Skeletal muscle satellite cell (primary cell): Measurements from ENCODE around the gene DHTKD1. TPM values are rescaled to one million over a fixed set of nuclear protein-coding genes. Genes with fewer than 3 reads are reported as not detected.

ENCODE experiments used
- H3K27me3 ChIP-seq: 2 replicates; pipeline ENCODE4 v1.7.0; 2013; ENCODE audit warnings: low read length; ENCODE audit not compliant: control insufficient read depth, insufficient read depth
- H3K36me3 ChIP-seq: 2 replicates; pipeline ENCODE4 v1.7.0; 2013; ENCODE audit warnings: mild to moderate bottlenecking, control low read depth, low read length; ENCODE audit not compliant: insufficient read depth
- H3K4me1 ChIP-seq: 2 replicates; pipeline ENCODE4 v1.7.0; 2013; ENCODE audit warnings: low read length; ENCODE audit not compliant: control insufficient read depth, insufficient read depth
- H3K4me2 ChIP-seq: 2 replicates; pipeline ENCODE4 v1.7.0; 2013; ENCODE audit warnings: mild to moderate bottlenecking, low read length
- H3K4me3 ChIP-seq: 2 replicates; pipeline ENCODE4 v1.7.0; 2013; ENCODE audit warnings: low read length
- H3K9ac ChIP-seq: 2 replicates; pipeline ENCODE4 v1.7.0; 2013; ENCODE audit warnings: mild to moderate bottlenecking, low read depth, low read length, moderate library complexity
- H3K9me3 ChIP-seq: replicated peaks from 2 replicates; pipeline ENCODE4 v1.7.0; 2013; ENCODE audit warnings: mild to moderate bottlenecking, control low read depth, low read length
- total RNA-seq: library from RNA; depleted of rRNA; stranded (reverse); fragments of >200 nt; gene quantifications from 2 replicates; pipeline ENCODE4 v1.2.3, GENCODE V29; 2012; rRNA removed

The DHTKD1 gene, protein sequence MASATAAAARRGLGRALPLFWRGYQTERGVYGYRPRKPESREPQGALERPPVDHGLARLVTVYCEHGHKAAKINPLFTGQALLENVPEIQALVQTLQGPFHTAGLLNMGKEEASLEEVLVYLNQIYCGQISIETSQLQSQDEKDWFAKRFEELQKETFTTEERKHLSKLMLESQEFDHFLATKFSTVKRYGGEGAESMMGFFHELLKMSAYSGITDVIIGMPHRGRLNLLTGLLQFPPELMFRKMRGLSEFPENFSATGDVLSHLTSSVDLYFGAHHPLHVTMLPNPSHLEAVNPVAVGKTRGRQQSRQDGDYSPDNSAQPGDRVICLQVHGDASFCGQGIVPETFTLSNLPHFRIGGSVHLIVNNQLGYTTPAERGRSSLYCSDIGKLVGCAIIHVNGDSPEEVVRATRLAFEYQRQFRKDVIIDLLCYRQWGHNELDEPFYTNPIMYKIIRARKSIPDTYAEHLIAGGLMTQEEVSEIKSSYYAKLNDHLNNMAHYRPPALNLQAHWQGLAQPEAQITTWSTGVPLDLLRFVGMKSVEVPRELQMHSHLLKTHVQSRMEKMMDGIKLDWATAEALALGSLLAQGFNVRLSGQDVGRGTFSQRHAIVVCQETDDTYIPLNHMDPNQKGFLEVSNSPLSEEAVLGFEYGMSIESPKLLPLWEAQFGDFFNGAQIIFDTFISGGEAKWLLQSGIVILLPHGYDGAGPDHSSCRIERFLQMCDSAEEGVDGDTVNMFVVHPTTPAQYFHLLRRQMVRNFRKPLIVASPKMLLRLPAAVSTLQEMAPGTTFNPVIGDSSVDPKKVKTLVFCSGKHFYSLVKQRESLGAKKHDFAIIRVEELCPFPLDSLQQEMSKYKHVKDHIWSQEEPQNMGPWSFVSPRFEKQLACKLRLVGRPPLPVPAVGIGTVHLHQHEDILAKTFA
- total RNA-seq, result 11.9 and 15.9 TPM in 2 replicates

DNA sequence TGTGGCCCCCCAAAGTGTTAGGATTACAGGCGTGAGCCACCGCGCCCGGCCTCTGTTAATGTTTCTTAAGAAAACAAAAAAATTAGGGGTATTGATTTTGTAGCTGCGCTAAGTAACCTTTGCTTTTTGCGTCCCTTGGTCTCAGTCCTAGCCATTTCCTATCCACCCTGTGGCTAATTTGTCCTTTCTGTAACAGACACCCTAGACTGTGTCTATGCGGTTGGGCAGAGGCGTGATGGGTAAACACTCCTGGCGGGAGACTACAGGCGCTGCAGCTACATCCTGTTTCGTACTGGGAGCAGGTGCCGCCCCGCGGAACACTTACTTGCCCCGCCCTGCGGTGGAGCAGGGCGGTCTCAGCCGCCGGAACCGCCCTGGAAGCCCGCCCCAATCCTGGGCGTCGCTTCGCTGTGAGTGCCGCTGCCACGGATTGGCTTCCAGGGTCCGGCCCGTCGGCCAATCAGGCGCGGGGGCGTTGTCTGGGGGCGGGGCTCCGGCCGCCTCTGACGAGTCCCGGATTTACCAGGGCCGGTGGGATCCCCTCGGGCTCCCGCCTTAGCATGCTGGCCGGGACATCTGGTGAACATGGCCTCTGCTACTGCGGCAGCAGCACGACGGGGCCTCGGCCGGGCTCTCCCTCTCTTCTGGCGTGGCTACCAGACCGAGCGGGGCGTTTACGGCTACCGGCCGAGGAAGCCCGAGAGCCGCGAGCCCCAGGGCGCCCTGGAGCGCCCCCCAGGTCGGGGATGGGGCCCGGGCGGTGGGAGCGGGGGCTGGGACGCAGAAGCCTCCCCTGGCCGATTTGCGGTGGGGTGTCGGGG, at the start of gene DHTKD1:
DHTKD1 (plus strand) TSS at position 506 of the 821 bp plus-strand sequence; CDS start at position 586, 80 bp downstream.
- no peaks in the 10 kb centered on the region for H3K9me3 ChIP-seq
- no peaks in the 10 kb centered on the region for H3K27me3 ChIP-seq
- peak within 1 kb of the TSS; percentile 82 for H3K9ac ChIP-seq
- peak within 1 kb of the TSS; percentile 84 for H3K4me2 ChIP-seq
- peaks cover 11% of the 10 kb centered on the region for H3K4me1 ChIP-seq
- peak within 1 kb of the TSS; percentile 77 for H3K4me3 ChIP-seq
- no peaks in the 10 kb centered on the region for H3K36me3 ChIP-seq

DNA sequence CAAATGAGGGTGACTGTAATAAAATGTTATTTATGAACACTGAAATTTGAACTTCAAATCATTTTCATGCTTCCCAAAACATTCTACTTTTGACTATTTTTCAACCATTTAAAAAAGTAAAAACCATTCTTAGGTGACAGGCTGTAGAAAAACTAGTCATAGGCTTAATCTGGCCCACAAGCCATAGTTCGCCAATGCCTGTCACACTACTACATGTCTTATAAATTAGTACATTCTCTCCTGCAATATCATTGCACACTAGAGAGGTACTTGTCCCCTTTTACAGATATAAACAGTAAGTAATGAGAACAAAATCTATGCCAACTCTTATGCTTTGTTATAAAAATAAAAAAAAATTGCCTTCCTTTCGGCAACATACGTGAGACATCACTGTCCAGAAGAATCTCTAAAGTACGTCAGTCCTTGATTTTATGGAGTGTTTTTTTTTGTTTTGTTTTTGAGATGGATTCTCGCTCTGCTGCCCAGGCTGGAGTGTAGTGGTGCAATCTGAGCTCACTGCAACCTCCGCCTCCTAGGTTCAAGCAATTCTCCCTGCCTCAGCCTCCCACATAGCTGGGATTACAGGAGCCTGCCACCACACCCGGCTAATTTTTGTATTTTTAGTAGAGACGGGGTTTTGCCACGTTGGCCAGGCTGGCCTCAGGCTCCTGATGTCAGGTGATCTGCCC, 49.3 kb upstream of the DHTKD1 start:
- Histone ChIP-seq H3K9me3 (no peaks in the 10 kb centered on the region), H3K27me3 (no peaks in the 10 kb centered on the region), H3K4me1 (peaks cover 17% of the 10 kb centered on the region), H3K9ac (no peak overlapping the region), H3K4me2 (peak overlapping the region; percentile 8), H3K36me3 (peaks cover 6% of the 10 kb centered on the region), H3K4me3 (no peak overlapping the region)

DNA sequence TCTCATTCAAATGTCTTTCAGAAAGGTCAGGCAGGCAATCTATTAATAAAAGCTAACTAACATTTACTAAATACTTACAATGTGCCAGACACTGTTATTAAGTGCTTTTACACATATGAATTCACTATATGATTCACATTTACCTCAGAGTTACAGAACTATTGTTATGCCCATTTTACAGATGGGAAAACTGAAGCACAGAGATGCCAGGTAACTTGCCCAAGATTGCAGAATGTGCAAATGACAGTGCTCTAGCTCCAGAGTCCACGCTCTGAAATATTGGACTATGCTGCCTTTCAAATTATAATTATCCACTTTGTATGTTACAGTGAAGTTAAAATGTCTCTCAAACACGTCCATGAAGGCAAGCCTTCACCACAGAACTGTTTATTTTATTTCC, 48.2 kb upstream of the DHTKD1 start:
- Histone ChIP-seq H3K9ac (no peak overlapping the region), H3K4me1 (peaks cover 17% of the 10 kb centered on the region), H3K27me3 (no peaks in the 10 kb centered on the region), H3K4me2 (no peak overlapping the region), H3K9me3 (no peaks in the 10 kb centered on the region), H3K4me3 (no peak overlapping the region), H3K36me3 (peaks cover 6% of the 10 kb centered on the region)

DNA sequence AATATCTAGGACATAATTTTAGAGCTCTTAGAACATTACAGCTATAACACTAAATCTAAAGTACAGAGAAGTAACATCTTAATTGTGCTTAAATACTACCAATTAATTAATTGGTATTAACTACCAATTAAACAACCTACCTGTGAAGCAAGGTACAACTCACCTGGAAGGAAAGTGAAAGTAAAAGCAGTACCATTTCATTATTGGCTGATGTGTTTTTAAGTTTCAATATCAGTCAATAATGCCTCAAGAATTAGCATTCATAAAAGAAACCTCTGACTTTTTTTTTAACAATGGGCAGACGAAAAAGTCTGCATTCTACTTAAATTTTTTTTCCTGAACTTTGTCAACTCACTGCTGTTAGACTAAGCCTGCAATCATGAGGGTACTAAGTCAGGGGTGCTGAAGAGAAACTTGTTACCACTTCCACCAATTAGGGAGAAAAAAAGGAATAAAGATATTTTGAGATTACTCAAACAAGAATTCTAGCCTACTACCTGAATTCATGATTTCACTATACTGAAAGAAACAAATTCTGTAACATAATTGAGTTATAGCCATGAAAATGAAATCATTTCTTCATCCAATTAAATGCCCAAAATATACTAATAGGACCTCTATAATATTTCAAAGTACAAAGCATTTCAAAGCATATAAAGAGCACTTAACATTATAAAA, 46.0 kb upstream of the DHTKD1 start:
- H3K9ac ChIP-seq, result no peak overlapping the region
- no peak overlapping the region for H3K4me3 ChIP-seq
- H3K4me2 ChIP-seq, result no peak overlapping the region
- H3K27me3 ChIP-seq, result no peaks in the 10 kb centered on the region
- peaks cover 6% of the 10 kb centered on the region for H3K36me3 ChIP-seq
- no peaks in the 10 kb centered on the region for H3K9me3 ChIP-seq
- H3K4me1 ChIP-seq, result peaks cover 17% of the 10 kb centered on the region

DNA sequence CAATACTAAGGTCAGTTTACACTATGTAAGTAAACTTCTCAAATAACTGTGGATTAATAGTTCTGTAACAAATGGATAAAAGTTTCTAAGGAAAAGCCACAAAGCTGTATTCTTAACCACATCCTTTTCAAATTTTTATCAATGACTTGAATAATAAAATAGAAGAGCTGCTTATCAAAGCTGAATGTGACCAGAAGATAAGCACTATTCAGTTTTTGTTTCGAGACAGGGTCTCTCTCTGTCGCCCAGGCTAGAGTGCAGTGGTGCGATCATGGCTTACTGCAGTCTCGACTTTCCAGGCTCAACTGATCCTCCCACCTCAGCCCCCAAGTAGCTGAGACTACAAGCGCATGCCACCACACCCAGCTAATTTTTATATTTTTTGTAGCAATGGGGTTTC, 43.2 kb upstream of the DHTKD1 start:
- no peak overlapping the region for H3K4me3 ChIP-seq
- H3K9me3 ChIP-seq, result no peaks in the 10 kb centered on the region
- no peaks in the 10 kb centered on the region for H3K4me1 ChIP-seq
- H3K36me3 ChIP-seq, result peaks cover 18% of the 10 kb centered on the region
- H3K27me3 ChIP-seq, result no peaks in the 10 kb centered on the region
- no peak overlapping the region for H3K9ac ChIP-seq
- no peak overlapping the region for H3K4me2 ChIP-seq

DNA sequence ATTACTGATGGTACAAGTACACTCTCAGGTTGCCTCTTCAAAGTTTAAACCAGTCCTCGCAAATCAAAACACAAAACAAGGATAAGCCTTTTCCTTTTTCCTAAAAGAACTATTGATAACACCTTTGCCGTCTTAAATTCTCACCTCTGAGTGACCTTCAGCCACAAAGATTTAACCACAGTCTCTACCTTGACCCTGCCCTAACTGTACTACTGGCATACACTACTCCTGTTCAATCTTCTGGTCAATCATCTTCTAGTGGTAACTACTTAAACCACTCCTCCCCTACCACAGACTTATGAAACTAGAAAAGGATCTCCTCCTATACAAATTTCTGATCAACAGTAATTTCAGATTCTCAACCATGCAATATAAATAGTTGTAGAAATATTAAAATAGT, 41.2 kb upstream of the DHTKD1 start:
- Histone ChIP-seq H3K9me3 (no peaks in the 10 kb centered on the region), H3K27me3 (no peaks in the 10 kb centered on the region), H3K4me3 (no peak overlapping the region), H3K4me1 (no peaks in the 10 kb centered on the region), H3K9ac (no peak overlapping the region), H3K36me3 (peaks cover 17% of the 10 kb centered on the region), H3K4me2 (no peak overlapping the region)

DNA sequence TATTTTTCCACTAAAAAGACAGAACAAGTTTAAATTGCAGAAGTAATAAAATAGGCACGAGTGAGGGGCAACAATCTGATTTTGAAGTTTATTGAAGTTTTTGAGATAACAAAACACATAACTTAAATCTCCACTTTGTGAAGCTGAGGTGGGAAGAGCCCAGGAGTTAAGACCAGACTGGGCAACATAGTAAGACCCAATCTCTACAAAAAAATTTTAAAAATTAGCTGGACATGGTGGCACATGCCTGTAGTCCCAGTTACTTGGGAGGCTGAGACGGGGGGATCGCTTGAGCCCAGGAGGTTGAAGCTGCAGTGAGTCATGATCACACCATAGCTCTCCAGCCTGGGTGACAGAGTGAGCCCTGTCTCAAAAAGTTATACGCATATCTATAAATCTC, 37.4 kb upstream of the DHTKD1 start:
- H3K36me3 ChIP-seq, result peaks cover 36% of the 10 kb centered on the region
- H3K9ac ChIP-seq, result no peak overlapping the region
- no peaks in the 10 kb centered on the region for H3K9me3 ChIP-seq
- no peak overlapping the region for H3K4me2 ChIP-seq
- no peaks in the 10 kb centered on the region for H3K4me1 ChIP-seq
- H3K27me3 ChIP-seq, result no peaks in the 10 kb centered on the region
- H3K4me3 ChIP-seq, result no peak overlapping the region

DNA sequence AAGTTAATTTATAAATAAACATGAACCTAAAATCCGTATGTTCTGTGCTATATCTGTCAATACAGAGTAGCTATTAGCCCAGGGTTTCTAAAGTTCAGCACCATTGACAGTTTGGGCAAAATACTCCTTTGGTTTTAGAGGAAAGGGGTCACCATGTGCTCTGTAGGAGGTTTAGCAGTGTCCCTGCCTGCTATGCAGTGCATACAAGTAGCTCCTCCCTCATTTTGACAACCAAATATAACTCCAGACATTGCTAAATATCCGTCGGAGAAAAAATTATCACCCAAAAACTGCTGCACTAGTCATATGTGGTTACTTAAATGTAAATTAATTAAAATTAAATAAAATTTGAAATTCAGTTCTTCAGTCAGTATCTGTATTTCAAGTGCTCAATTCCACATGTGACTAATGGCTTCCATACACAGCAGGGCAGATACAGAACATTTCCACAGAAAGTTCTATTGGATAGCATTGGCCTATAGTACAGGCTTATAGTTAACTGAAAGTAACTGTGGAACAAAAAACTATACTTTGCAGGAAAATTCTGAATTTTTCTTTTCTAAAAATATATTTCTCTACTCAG, 32.6 kb upstream of the DHTKD1 start:
- no peaks in the 10 kb centered on the region for H3K27me3 ChIP-seq
- H3K9me3 ChIP-seq, result no peaks in the 10 kb centered on the region
- no peak overlapping the region for H3K4me2 ChIP-seq
- H3K4me3 ChIP-seq, result no peak overlapping the region
- peaks cover 22% of the 10 kb centered on the region for H3K36me3 ChIP-seq
- peaks cover 6% of the 10 kb centered on the region for H3K4me1 ChIP-seq
- no peak overlapping the region for H3K9ac ChIP-seq

DNA sequence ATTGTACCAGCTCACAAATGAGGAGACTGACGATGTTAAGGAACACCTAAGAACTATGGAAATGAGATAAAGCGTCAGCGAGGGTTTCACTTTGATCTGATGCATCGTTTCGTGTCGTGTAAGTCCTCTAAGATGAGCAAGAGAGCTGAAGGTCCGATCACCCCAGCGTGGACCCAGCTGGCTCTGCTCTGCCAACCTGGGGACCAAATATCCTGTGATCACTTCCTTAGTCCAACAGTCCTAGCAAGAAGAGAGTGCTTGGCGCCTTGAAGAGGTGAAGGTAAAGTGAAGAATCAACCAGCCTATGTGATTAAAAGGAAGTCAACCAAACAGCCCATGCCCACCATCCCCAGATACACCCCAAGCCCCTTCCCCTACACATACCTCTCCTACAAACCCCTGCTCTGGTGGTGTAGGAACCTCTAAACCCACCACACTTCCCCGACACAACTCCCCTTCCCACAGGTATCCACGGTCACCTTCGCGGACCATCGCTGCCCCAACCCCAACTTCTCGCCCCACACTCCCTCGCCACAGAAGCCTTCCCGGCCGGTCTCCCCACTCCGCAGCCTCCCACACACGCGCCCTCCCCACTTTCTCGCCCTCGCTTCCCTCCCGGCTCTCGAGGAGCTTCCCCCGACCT, 26.9 kb upstream of the DHTKD1 start:
- peaks cover 15% of the 10 kb centered on the region for H3K4me1 ChIP-seq

DNA sequence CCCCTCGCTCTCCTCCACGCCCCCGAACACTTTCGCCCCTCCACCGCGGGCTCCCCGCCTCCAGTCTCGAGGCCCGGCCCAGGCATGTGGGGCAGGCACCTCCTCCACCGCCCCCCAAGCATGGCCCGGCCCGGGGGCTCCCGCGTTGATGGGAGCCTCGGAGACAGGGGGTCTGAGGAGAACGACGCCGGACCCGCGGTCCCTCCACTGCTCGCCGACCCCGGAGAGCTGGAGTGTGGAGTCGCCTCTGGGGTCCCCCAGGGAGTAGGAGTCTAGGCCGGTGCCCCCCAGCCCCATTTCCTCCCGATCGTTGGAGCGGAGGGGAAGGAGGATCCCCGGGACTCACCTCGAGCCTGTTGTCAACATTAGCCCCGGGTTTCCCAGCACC, 26.4 kb upstream of the DHTKD1 start:
- no peaks in the 10 kb centered on the region for H3K9me3 ChIP-seq
- H3K4me3 ChIP-seq, result peak overlapping the region; percentile 100
- peaks cover 15% of the 10 kb centered on the region for H3K4me1 ChIP-seq
- H3K36me3 ChIP-seq, result peaks cover 3% of the 10 kb centered on the region
- peak overlapping the region; percentile 93 for H3K4me2 ChIP-seq
- peak overlapping the region; percentile 100 for H3K9ac ChIP-seq
- H3K27me3 ChIP-seq, result no peaks in the 10 kb centered on the region

More for the DNA sequence above, 26.9 kb upstream of the DHTKD1 start:
- Histone ChIP-seq H3K9me3 (no peaks in the 10 kb centered on the region), H3K4me2 (peak overlapping the region; percentile 93), H3K36me3 (peaks cover 3% of the 10 kb centered on the region), H3K27me3 (no peaks in the 10 kb centered on the region), H3K4me3 (peak overlapping the region; percentile 100), H3K9ac (peak overlapping the region; percentile 100)
